Mesendoderm (in vitro differentiated cells): ENCODE measurements around the gene TANK.

Experiments
- DNase-seq: peaks from one replicate; pipeline ENCODE4 v3.0.0; 2013
- H2AK5ac ChIP-seq: 2 replicates; pipeline ENCODE4 v1.6.1; 2013; ENCODE audit warnings: low read length, inconsistent platforms
- H2BK120ac ChIP-seq: 2 replicates; pipeline ENCODE4 v1.6.1; 2013; ENCODE audit warnings: low read depth, mild to moderate bottlenecking, low read length, moderate library complexity, mixed read lengths
- H2BK15ac ChIP-seq: replicated peaks from 2 replicates; pipeline ENCODE4 v1.6.1; 2013; ENCODE audit warnings: low read depth, mild to moderate bottlenecking, moderate library complexity
- H2BK5ac ChIP-seq: 2 replicates; pipeline ENCODE4 v1.6.1; 2013; ENCODE audit warnings: low read length, inconsistent platforms
- H3K18ac ChIP-seq: 2 replicates; pipeline ENCODE4 v1.6.1; 2013; ENCODE audit warnings: mild to moderate bottlenecking, low read length, mixed read lengths
- H3K23ac ChIP-seq: one replicate; pipeline ENCODE4 v1.6.1; 2013; ENCODE audit warnings: low read length
- H3K27ac ChIP-seq: 2 replicates; pipeline ENCODE4 v1.5.1; 2013; ENCODE audit warnings: low read depth, mild to moderate bottlenecking, inconsistent platforms, low read length, moderate library complexity
- H3K27me3 ChIP-seq: 2 replicates; pipeline ENCODE4 v1.6.1; 2013; ENCODE audit warnings: low read length, control low read depth, mild to moderate bottlenecking, inconsistent platforms; ENCODE audit not compliant: insufficient read depth, poor library complexity
- H3K36me3 ChIP-seq: 2 replicates; pipeline ENCODE4 v1.6.1; 2013; ENCODE audit warnings: low read length, inconsistent platforms; ENCODE audit not compliant: control insufficient read depth, insufficient read depth
- H3K4ac ChIP-seq: one replicate; pipeline ENCODE4 v1.6.1; 2013; ENCODE audit warnings: low read depth, mild to moderate bottlenecking, low read length, moderate library complexity
- H3K4me1 ChIP-seq: 2 replicates; pipeline ENCODE4 v1.6.1; 2013; ENCODE audit warnings: low read depth, low read length, inconsistent platforms; ENCODE audit not compliant: control insufficient read depth
- H3K4me2 ChIP-seq: 2 replicates; pipeline ENCODE4 v1.6.1; 2013; ENCODE audit warnings: low read length
- H3K4me3 ChIP-seq: 2 replicates; pipeline ENCODE4 v1.5.1; 2013; ENCODE audit warnings: mild to moderate bottlenecking, low read length
- H3K56ac ChIP-seq: one replicate; pipeline ENCODE4 v1.6.1; 2013; ENCODE audit warnings: low read length
- H3K79me1 ChIP-seq: 2 replicates; pipeline ENCODE4 v1.6.1; 2013; ENCODE audit warnings: low read length, inconsistent platforms
- H3K79me2 ChIP-seq: 2 replicates; pipeline ENCODE4 v1.6.1; 2013; ENCODE audit warnings: mild to moderate bottlenecking, low read length; ENCODE audit not compliant: control insufficient read depth, insufficient read depth
- H3K9ac ChIP-seq: 2 replicates; pipeline ENCODE4 v1.6.1; 2013; ENCODE audit warnings: low read length, inconsistent platforms
- H4K5ac ChIP-seq: one replicate; pipeline ENCODE4 v1.6.1; 2013; ENCODE audit warnings: low read length
- H4K8ac ChIP-seq: one replicate; pipeline ENCODE4 v1.6.1; 2013; ENCODE audit warnings: low read depth, mild to moderate bottlenecking, control low read depth, low read length, moderate library complexity
- WGBS: extraction: QIAGEN DNeasy Blood & Tissue Kit; methylation state at CpG from one replicate; pipeline ENCODE4 v1.1.7; 2013; ENCODE audit warnings: low lambda C conversion rate, missing lambda C conversion rate; ENCODE audit not compliant: insufficient coverage; ENCODE audit errors: extremely low coverage; 5-methylcytosine and 5-hydroxymethylcytosine counted together

Gene TANK

GRCh38 chr2:161115605-161116380, 44.4 kb upstream of the TANK start:
- no peak overlapping the region for H3K18ac ChIP-seq
- H2BK15ac ChIP-seq, result no peak overlapping the region
- DNase-seq, result peak; percentile 46
- H3K4me3 ChIP-seq, result no peak overlapping the region
- no peak overlapping the region for H2BK5ac ChIP-seq
- H3K4me1 ChIP-seq, result peaks cover 3% of the 10 kb centered on the region
- no peak overlapping the region for H3K9ac ChIP-seq
- H3K23ac ChIP-seq, result no peak overlapping the region
- no peak overlapping the region for H4K5ac ChIP-seq
- peaks cover 2% of the 10 kb centered on the region for H3K27me3 ChIP-seq
- no peak overlapping the region for H3K27ac ChIP-seq
- H3K4ac ChIP-seq, result no peak overlapping the region
- no peaks in the 10 kb centered on the region for H3K79me2 ChIP-seq
- H2BK120ac ChIP-seq, result no peak overlapping the region
- H3K79me1 ChIP-seq, result no peaks in the 10 kb centered on the region
- no CpG with 5 or more reads among the region's 3 CpGs for WGBS
- no peak overlapping the region for H3K56ac ChIP-seq
- no peak overlapping the region for H3K4me2 ChIP-seq
- no peak overlapping the region for H4K8ac ChIP-seq
- H2AK5ac ChIP-seq, result no peak overlapping the region
- H3K36me3 ChIP-seq, result no peaks in the 10 kb centered on the region

- H3K23ac ChIP-seq, result no peak overlapping the region
- peaks cover 2% of the 10 kb centered on the region for H3K27me3 ChIP-seq
- no CpG with 5 or more reads among the region's 5 CpGs for WGBS
- peaks cover 7% of the 10 kb centered on the region for H3K4me1 ChIP-seq
- no peak overlapping the region for H3K4me2 ChIP-seq
- no peak overlapping the region for H4K5ac ChIP-seq
- H3K56ac ChIP-seq, result no peak overlapping the region
- no peak overlapping the region for H3K4me3 ChIP-seq
- no peaks in the 10 kb centered on the region for H3K79me1 ChIP-seq
- no peaks in the 10 kb centered on the region for H3K79me2 ChIP-seq
- H2BK120ac ChIP-seq, result no peak overlapping the region
- H2AK5ac ChIP-seq, result no peak overlapping the region
- no peak overlapping the region for H3K27ac ChIP-seq
- H3K4ac ChIP-seq, result no peak overlapping the region
- no peak overlapping the region for H4K8ac ChIP-seq
- no peak overlapping the region for H3K9ac ChIP-seq
- no peaks in the 10 kb centered on the region for H3K36me3 ChIP-seq
- no peak for DNase-seq
- no peak overlapping the region for H2BK5ac ChIP-seq
- no peak overlapping the region for H2BK15ac ChIP-seq
- no peak overlapping the region for H3K18ac ChIP-seq
Measured at GRCh38 chr2:161116509-161116908, 43.7 kb upstream of the TANK start.

- no peak overlapping the region for H3K27ac ChIP-seq
- H3K18ac ChIP-seq, result no peak overlapping the region
- WGBS, result no CpG with 5 or more reads among the region's 2 CpGs
- no peaks in the 10 kb centered on the region for H3K36me3 ChIP-seq
- H3K4me2 ChIP-seq, result no peak overlapping the region
- no peak overlapping the region for H3K23ac ChIP-seq
- DNase-seq, result no peak
- H3K4me3 ChIP-seq, result no peak overlapping the region
- H4K5ac ChIP-seq, result no peak overlapping the region
- H3K4me1 ChIP-seq, result peaks cover 7% of the 10 kb centered on the region
- no peaks in the 10 kb centered on the region for H3K79me2 ChIP-seq
- H3K9ac ChIP-seq, result no peak overlapping the region
- no peak overlapping the region for H3K56ac ChIP-seq
- no peak overlapping the region for H4K8ac ChIP-seq
- no peak overlapping the region for H3K4ac ChIP-seq
- H3K79me1 ChIP-seq, result no peaks in the 10 kb centered on the region
- no peak overlapping the region for H2BK5ac ChIP-seq
- no peak overlapping the region for H2BK120ac ChIP-seq
- H2BK15ac ChIP-seq, result no peak overlapping the region
- no peak overlapping the region for H2AK5ac ChIP-seq
- H3K27me3 ChIP-seq, result peaks cover 2% of the 10 kb centered on the region
Measured at GRCh38 chr2:161117506-161117905, 42.7 kb upstream of the TANK start.

GRCh38 chr2:161118722-161119121, 41.5 kb upstream of the TANK start:
- Histone ChIP-seq H4K8ac (no peak overlapping the region), H3K36me3 (no peaks in the 10 kb centered on the region), H3K4me3 (no peak overlapping the region), H3K9ac (no peak overlapping the region), H2AK5ac (no peak overlapping the region), H3K79me2 (no peaks in the 10 kb centered on the region), H3K27me3 (peaks cover 2% of the 10 kb centered on the region), H3K18ac (no peak overlapping the region), H3K4ac (no peak overlapping the region), H3K56ac (no peak overlapping the region), H3K27ac (no peak overlapping the region), H2BK5ac (no peak overlapping the region), H2BK120ac (no peak overlapping the region), H4K5ac (no peak overlapping the region), H3K4me1 (peaks cover 12% of the 10 kb centered on the region), H3K23ac (no peak overlapping the region), H3K4me2 (no peak overlapping the region), H3K79me1 (no peaks in the 10 kb centered on the region), H2BK15ac (no peak overlapping the region)
- DNase-seq, result no peak

- Histone ChIP-seq H2AK5ac (no peak overlapping the region), H4K5ac (no peak overlapping the region), H3K9ac (no peak overlapping the region), H3K4me1 (peaks cover 12% of the 10 kb centered on the region), H3K18ac (no peak overlapping the region), H3K56ac (no peak overlapping the region), H3K27me3 (peaks cover 2% of the 10 kb centered on the region), H2BK120ac (no peak overlapping the region), H2BK15ac (no peak overlapping the region), H3K79me1 (no peaks in the 10 kb centered on the region), H3K23ac (no peak overlapping the region), H4K8ac (no peak overlapping the region), H3K79me2 (no peaks in the 10 kb centered on the region), H3K4me3 (no peak overlapping the region), H3K27ac (no peak overlapping the region), H2BK5ac (no peak overlapping the region), H3K36me3 (no peaks in the 10 kb centered on the region), H3K4me2 (no peak overlapping the region), H3K4ac (no peak overlapping the region)
- no peak for DNase-seq
Measured at GRCh38 chr2:161119483-161119882, 40.7 kb upstream of the TANK start.

- Histone ChIP-seq H2BK15ac (no peak overlapping the region), H3K27me3 (peaks cover 2% of the 10 kb centered on the region), H3K4me2 (no peak overlapping the region), H3K79me1 (no peaks in the 10 kb centered on the region), H3K18ac (no peak overlapping the region), H2AK5ac (no peak overlapping the region), H3K9ac (no peak overlapping the region), H3K79me2 (no peaks in the 10 kb centered on the region), H2BK120ac (no peak overlapping the region), H3K56ac (no peak overlapping the region), H3K23ac (no peak overlapping the region), H3K4me3 (no peak overlapping the region), H4K5ac (no peak overlapping the region), H4K8ac (no peak overlapping the region), H3K4ac (no peak overlapping the region), H3K4me1 (peaks cover 11% of the 10 kb centered on the region), H3K27ac (no peak overlapping the region), H3K36me3 (no peaks in the 10 kb centered on the region), H2BK5ac (no peak overlapping the region)
- DNase-seq, result peak; percentile 77
- WGBS, result no CpG with 5 or more reads among the region's 6 CpGs
Measured at GRCh38 chr2:161120775-161121174, 39.5 kb upstream of the TANK start.
